ENCODE results near the gene ESRRG.

- TF ChIP-seq, protein P1, sequence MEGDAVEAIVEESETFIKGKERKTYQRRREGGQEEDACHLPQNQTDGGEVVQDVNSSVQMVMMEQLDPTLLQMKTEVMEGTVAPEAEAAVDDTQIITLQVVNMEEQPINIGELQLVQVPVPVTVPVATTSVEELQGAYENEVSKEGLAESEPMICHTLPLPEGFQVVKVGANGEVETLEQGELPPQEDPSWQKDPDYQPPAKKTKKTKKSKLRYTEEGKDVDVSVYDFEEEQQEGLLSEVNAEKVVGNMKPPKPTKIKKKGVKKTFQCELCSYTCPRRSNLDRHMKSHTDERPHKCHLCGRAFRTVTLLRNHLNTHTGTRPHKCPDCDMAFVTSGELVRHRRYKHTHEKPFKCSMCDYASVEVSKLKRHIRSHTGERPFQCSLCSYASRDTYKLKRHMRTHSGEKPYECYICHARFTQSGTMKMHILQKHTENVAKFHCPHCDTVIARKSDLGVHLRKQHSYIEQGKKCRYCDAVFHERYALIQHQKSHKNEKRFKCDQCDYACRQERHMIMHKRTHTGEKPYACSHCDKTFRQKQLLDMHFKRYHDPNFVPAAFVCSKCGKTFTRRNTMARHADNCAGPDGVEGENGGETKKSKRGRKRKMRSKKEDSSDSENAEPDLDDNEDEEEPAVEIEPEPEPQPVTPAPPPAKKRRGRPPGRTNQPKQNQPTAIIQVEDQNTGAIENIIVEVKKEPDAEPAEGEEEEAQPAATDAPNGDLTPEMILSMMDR (IDR thresholded peaks at IDR 0.05; ENCODE audit: low read length), result no peak
- no peak for TF ChIP-seq EZH2phosphoT487 (IDR thresholded peaks at IDR 0.05; ENCODE audit: low read length)
Measured at GRCh38 chr1:216732121-216732520, 8.9 kb upstream of the ESRRG start.

Measured in MM.1S (cell line).